IPS-18a (cell line): ENCODE measurements around the gene DTWD2.
"Not testable (repeated sequence)": the region's sequence is repeated elsewhere in the genome, so short reads cannot be mapped to it uniquely, and the experiment has no call there.

Source experiments
- H3K27ac ChIP-seq: one replicate; pipeline ENCODE4 v1.5.1; 2013; ENCODE audit warnings: low read length
- H3K27me3 ChIP-seq: one replicate; pipeline ENCODE4 v1.6.1; 2013; ENCODE audit warnings: mild to moderate bottlenecking, low read length; ENCODE audit not compliant: control insufficient read depth, insufficient read depth
- H3K36me3 ChIP-seq: one replicate; pipeline ENCODE4 v1.6.1; 2013; ENCODE audit warnings: low read depth, low read length; ENCODE audit not compliant: control insufficient read depth
- H3K4me1 ChIP-seq: one replicate; pipeline ENCODE4 v1.6.1; 2013; ENCODE audit warnings: low read depth, low read length; ENCODE audit not compliant: control insufficient read depth
- H3K4me3 ChIP-seq: one replicate; pipeline ENCODE4 v1.5.1; 2013; ENCODE audit warnings: low read length
- H3K9ac ChIP-seq: one replicate; pipeline ENCODE4 v1.6.1; 2013; ENCODE audit warnings: mild to moderate bottlenecking, low read length, moderate library complexity
- H3K9me3 ChIP-seq: one replicate; pipeline ENCODE4 v1.6.1; 2013; ENCODE audit warnings: low read depth, low read length; ENCODE audit not compliant: control insufficient read depth

The DTWD2 gene

DNA sequence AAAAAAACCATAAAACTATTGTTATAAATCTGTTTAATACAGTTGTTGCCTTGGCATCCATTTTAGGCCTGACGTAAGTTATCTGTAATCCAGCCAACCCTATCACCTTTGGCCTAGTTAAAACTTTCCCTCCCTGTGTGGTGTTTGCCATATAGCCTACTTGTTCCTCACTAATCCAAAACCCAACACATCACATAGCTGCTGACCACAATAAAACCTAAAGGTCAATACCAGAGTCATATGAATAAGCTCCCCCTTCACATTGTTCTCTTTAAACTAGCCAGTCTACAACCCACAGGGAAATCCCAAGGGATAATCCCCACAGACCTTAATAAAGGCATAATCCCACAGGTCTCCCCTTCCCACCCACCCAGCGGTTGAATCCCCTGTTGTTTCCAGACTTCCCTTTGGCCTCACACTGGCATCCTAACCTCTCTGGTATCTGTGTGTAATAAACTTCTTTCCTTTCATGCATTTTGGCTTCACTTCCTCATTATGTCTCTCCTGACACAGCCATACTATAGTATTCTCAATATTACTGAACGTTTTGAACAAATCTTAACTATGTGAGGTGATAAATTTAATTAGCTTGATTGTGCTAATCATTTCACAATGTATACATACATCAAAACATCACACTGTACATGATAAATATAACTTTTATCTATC, 50.8 kb downstream of the DTWD2 start:
- Histone ChIP-seq H3K4me1 (no peaks in the 10 kb centered on the region), H3K27me3 (no peaks in the 10 kb centered on the region), H3K36me3 (no peaks in the 10 kb centered on the region), H3K9me3 (no peaks in the 10 kb centered on the region), H3K27ac (no peak overlapping the region), H3K4me3 (no peak overlapping the region), H3K9ac (no peak overlapping the region)

DNA sequence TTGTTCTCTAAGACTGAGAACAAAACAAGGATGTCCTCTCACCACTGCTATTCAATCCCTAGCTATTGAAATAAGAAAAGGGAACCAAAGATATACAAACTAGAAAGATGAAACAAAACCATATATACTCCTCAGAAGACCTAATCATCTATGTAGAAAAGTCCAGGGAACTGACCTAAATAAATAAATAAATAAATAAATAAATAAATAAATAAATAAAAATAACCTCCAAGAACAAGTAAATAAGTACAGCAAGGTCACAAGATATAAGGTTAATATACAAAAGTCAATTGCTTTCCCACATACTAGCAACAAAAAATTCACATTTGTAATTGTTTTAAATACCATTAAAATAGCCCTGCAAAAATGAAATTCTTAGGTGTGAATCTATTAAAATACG, 54.6 kb downstream of the DTWD2 start:
- Histone ChIP-seq H3K27me3 (no peaks in the 10 kb centered on the region), H3K9me3 (no peaks in the 10 kb centered on the region), H3K4me3 (no peak overlapping the region), H3K4me1 (peaks cover 10% of the 10 kb centered on the region), H3K27ac (no peak overlapping the region), H3K36me3 (no peaks in the 10 kb centered on the region), H3K9ac (no peak overlapping the region)

DNA sequence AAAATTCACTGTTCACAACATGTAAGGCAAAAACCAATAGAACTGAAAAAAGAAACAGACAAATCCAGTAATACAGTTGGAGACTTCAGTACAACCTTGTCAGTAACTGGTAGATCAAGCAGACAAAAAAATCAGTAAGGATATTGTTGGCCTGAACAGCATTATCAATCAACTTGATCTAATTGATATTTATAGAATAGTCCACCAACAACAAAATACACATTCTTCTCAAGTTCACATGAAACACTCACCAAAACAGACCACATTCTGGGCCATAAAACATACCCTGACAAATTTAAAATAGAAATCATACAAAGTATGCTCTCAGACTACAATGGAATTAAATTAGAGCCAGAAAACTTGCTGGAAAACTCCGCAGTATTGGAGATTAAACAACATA, 56.8 kb downstream of the DTWD2 start:
- Histone ChIP-seq H3K27me3 (no peaks in the 10 kb centered on the region), H3K4me1 (peaks cover 10% of the 10 kb centered on the region), H3K9me3 (no peaks in the 10 kb centered on the region), H3K4me3 (no peak overlapping the region), H3K36me3 (no peaks in the 10 kb centered on the region), H3K27ac (no peak overlapping the region), H3K9ac (no peak overlapping the region)

DNA sequence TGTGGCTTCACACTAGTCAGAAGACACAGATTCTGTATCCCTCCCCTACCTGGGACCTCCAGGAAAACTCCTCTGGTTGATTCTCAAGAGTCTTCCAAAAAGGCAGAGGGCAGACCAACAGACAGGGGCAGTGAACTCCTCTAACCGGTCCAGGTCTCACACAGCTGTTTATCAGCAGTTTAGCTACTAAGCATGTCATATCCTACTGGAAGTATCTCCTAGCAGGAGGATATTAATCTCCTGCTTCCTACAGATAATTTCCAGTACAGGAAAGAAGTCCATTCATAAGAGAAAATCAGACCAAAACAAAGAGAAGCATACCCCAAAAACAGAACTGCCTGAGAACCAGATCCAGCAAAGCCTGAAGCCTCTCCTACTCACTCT, 64.3 kb downstream of the DTWD2 start:
- H3K27ac ChIP-seq = no peak overlapping the region

DNA sequence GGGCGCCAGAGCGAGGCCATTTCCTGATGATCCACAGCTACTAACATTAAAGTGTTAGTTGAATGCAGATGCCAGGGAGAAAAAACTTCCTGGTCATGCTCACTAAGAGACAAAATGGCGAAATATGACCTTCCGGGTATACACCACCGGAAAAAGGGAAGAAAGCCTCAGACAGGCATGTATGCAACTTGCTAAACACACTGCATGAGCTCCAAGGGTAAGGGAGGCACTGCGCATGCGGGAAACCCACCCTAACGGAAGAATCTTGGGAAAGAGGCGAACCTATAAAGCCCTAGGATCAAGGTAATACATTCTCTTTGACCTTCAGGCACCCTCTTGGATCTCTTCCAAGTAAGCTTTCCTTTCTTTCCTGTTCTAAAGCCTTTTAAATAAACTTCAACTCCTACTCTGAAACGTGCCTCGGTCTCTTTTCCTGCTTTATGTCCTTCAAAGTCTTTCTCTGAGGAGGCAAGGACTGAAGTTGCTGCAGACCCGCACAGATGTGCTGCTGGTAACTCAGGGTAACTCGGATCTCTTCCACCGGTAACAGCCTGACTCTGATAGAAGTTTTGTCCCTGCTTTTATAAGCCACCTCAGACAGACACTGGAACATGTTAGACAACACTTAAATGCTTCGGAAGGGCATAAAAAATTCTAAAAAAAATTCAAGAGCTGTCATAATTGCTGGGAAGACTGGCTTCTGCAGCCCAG, 64.9 kb downstream of the DTWD2 start:
- H3K27ac ChIP-seq = no peak overlapping the region
- H3K4me3 ChIP-seq = no peak overlapping the region
- no peaks in the 10 kb centered on the region for H3K9me3 ChIP-seq
- no peaks in the 10 kb centered on the region for H3K36me3 ChIP-seq
- no peak overlapping the region for H3K9ac ChIP-seq
- H3K27me3 ChIP-seq = no peaks in the 10 kb centered on the region
- H3K4me1 ChIP-seq = peaks cover 10% of the 10 kb centered on the region

More for the DNA sequence above, 64.3 kb downstream of the DTWD2 start:
- peaks cover 10% of the 10 kb centered on the region for H3K4me1 ChIP-seq
- no peak overlapping the region for H3K9ac ChIP-seq
- H3K4me3 ChIP-seq = no peak overlapping the region
- H3K27me3 ChIP-seq = no peaks in the 10 kb centered on the region
- no peaks in the 10 kb centered on the region for H3K9me3 ChIP-seq
- no peaks in the 10 kb centered on the region for H3K36me3 ChIP-seq

DNA sequence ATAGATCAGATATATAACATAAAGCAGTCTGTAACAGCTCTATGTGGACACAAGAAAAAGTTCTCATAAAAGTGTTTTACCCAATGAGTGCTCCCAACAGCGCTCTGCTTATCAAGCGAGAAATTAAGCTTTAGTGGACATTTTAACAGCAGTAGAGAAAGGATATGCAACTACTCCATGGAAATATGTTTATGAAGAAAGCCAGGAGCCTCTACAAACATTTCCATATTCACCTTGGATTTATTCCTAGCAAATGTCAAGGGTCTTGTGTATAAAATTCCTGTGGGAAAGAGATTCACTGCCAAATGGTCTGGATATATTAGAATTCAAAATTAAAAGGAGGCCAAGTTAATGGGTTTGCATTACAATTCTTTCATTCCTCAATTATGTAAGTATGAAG, 66.5 kb downstream of the DTWD2 start:
- no peaks in the 10 kb centered on the region for H3K36me3 ChIP-seq
- no peak overlapping the region for H3K9ac ChIP-seq
- H3K27ac ChIP-seq = no peak overlapping the region
- H3K4me1 ChIP-seq = peaks cover 10% of the 10 kb centered on the region
- H3K4me3 ChIP-seq = no peak overlapping the region
- H3K27me3 ChIP-seq = no peaks in the 10 kb centered on the region
- H3K9me3 ChIP-seq = no peaks in the 10 kb centered on the region

DNA sequence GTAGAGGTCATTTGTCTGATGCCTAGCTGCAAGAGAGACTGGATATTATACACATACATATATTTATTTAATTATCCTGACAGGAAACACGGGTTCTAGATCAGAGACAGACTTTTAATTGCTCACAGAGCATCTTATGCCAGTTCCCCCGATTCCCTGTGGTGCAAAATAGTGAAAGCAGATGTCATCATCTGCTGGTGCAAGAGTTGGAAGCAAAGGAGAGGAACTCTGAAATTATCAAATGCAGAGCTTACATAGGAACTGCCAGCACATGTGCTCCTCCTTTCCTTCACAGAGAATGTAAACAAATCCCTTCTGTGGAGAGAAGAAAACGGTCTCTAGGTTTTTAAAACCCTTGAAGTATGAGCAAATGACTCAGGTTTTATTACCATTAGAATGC, 69.3 kb downstream of the DTWD2 start:
- H3K27ac ChIP-seq = no peak overlapping the region
- no peak overlapping the region for H3K9ac ChIP-seq
- H3K9me3 ChIP-seq = no peaks in the 10 kb centered on the region
- H3K27me3 ChIP-seq = no peaks in the 10 kb centered on the region
- peaks cover 10% of the 10 kb centered on the region for H3K4me1 ChIP-seq
- H3K36me3 ChIP-seq = no peaks in the 10 kb centered on the region
- H3K4me3 ChIP-seq = no peak overlapping the region

DNA sequence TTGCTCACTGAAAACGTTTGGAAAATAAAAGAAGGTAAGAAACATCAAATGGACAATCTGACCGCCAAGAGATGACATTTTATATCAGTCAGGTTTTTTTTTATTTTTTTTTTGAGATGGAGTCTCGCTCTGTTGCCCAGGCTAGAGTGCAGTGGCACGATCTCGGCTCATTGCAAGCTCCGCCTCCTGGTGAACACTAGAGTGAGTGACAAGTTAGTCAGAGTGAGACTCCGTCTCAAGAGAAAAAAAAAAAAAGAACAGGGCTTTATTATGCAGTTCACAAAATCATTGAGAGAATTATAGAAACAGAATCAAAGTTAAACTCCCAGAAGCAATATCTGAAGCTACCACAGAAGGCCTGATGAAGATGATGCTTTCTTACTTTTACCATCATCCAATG, 70.1 kb downstream of the DTWD2 start:
- Histone ChIP-seq H3K36me3 (no peaks in the 10 kb centered on the region), H3K4me1 (peaks cover 10% of the 10 kb centered on the region), H3K27ac (no peak overlapping the region), H3K4me3 (no peak overlapping the region), H3K27me3 (no peaks in the 10 kb centered on the region), H3K9me3 (no peaks in the 10 kb centered on the region), H3K9ac (no peak overlapping the region)

DNA sequence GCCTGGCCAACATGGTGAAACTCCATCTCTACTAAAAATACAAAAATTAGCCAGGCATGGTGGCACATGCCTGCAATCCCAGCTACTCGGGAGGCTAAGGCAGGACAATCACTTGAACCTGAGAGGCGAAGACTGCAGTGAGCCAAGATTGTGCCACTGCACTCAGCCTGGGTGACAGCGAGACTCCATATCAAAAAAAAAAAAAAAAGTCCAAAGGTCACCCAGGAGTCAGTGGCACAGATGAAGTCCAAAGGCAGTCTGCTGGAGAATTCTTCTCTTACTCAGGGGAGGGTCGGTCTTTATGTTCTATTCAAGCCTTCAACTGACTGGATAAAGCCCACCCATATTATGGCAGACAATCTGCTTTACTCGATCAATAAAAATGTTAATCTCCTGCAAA, 80.8 kb downstream of the DTWD2 start:
- H3K27ac ChIP-seq, H3K27me3 ChIP-seq, H3K36me3 ChIP-seq, H3K4me1 ChIP-seq, H3K4me3 ChIP-seq, H3K9ac ChIP-seq, H3K9me3 ChIP-seq: not testable (repeated sequence)

DNA sequence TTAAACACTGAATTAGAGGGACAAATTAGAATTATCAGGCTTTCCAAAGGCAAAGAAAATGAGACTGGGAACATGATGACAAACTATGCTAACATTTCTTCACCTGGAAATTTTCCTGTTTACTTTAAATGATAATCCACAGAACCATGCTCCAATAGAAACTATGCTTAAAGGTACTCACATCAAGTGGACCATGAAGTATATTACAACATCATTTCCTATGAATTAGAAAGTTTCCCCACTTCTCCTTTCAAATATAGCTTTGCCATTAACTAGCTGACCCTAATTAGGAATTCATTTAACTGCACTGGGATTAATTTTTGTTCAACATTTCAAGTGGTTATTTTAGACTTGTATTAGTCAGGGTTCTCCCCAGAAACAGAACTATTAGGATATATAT, 81.4 kb downstream of the DTWD2 start:
- Histone ChIP-seq H3K36me3 (no peaks in the 10 kb centered on the region), H3K27ac (no peak overlapping the region), H3K27me3 (no peaks in the 10 kb centered on the region), H3K9me3 (no peaks in the 10 kb centered on the region), H3K4me1 (peaks cover 9% of the 10 kb centered on the region), H3K4me3 (no peak overlapping the region), H3K9ac (no peak overlapping the region)

DNA sequence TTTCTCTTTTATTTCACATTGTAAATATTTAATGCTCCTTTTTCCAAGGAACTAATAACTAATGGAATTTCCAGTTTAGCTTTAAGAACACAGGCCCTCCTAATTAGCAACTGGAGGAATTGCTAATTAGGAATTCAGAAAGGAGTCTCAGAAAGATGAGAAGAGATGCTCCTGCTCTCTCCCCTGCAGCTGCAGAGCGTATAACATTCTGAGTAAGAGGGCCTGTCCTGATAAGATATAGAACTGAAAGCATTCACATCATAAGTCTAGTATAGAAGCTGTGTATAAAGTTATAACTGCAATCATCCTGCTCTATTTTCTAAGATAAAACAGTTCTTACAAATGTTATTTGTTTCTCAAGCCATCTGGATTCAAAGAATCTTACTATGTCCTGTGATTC, 83.2 kb downstream of the DTWD2 start:
- no peaks in the 10 kb centered on the region for H3K9me3 ChIP-seq
- no peak overlapping the region for H3K4me3 ChIP-seq

More for the DNA sequence above, 83.2 kb downstream of the DTWD2 start:
- H3K27ac ChIP-seq = no peak overlapping the region
- no peaks in the 10 kb centered on the region for H3K36me3 ChIP-seq
- H3K27me3 ChIP-seq = no peaks in the 10 kb centered on the region
- H3K9ac ChIP-seq = no peak overlapping the region
- H3K4me1 ChIP-seq = peaks cover 9% of the 10 kb centered on the region
